GM23338 (cell line): ENCODE results near the gene VSIG4. TPM values are rescaled to one million over a fixed set of nuclear protein-coding genes. Genes with fewer than 3 reads are reported as not detected.

Source experiments
- CREB1 ChIP-seq: fragments of 250-450 bp; sonication (Bioruptor Pico); IDR thresholded peaks from 2 replicates; pipeline ENCODE4 v1.5.0; 2020; ENCODE audit warnings: low read depth, mild to moderate bottlenecking, moderate library complexity
- EZH2 ChIP-seq: fragments of 200-600 bp; sonication (generic); IDR thresholded peaks from one replicate; pipeline ENCODE4 v1.8.0; 2017; ENCODE audit warnings: antibody characterized with exemption, mild to moderate bottlenecking, low read depth; ENCODE audit not compliant: unreplicated experiment
- EZH2phosphoT487 ChIP-seq: fragments of 200-600 bp; sonication (generic); IDR thresholded peaks from one replicate; pipeline ENCODE4 v1.8.1; 2018; ENCODE audit warnings: antibody characterized with exemption; ENCODE audit not compliant: unreplicated experiment
- JUNB ChIP-seq: IDR thresholded peaks from one replicate; pipeline ENCODE4 v1.6.1; 2016; ENCODE audit warnings: antibody characterized with exemption; ENCODE audit not compliant: unreplicated experiment
- NANOG ChIP-seq: IDR thresholded peaks from 2 replicates; pipeline ENCODE4 v1.6.1; 2016; ENCODE audit warnings: antibody characterized with exemption, borderline replicate concordance
- POLR2AphosphoS5 ChIP-seq: IDR thresholded peaks from 2 replicates; pipeline ENCODE4 v1.6.1; 2016; ENCODE audit warnings: antibody characterized with exemption, low read depth
- STAT1 ChIP-seq: IDR thresholded peaks from one replicate; pipeline ENCODE4 v1.6.1; 2016; ENCODE audit warnings: antibody characterized with exemption; ENCODE audit not compliant: unreplicated experiment
- ZNF114 ChIP-seq: fragments of 250-450 bp; sonication (Bioruptor Pico); IDR thresholded peaks from 2 replicates; pipeline ENCODE4 v1.5.0; 2020; ENCODE audit warnings: mild to moderate bottlenecking, moderate library complexity
- ZNF331 ChIP-seq: fragments of 250-450 bp; sonication (Bioruptor Pico); IDR thresholded peaks from 2 replicates; pipeline ENCODE4 v1.5.0; 2020; ENCODE audit warnings: low read depth, mild to moderate bottlenecking, moderate library complexity
- polyA plus RNA-seq: library from polyadenylated mRNA; unstranded; fragments of >200 nt; fragmentation: Nextera tagmentation; extraction: Ambion mirVana; gene quantifications from 2 replicates; pipeline ENCODE4 v1.2.1, GENCODE V29; 2016
- total RNA-seq: library from RNA; depleted of rRNA; stranded (reverse); fragments of >200 nt; shearing (Covaris generic); gene quantifications from 2 replicates; pipeline ENCODE4 v1.2.3, GENCODE V29; 2014
- TF ChIP-seq, protein P1 (sequence below): fragments of 250-450 bp; sonication (Bioruptor Pico); IDR thresholded peaks from 2 replicates; pipeline ENCODE4 v1.5.0; 2020; ENCODE audit warnings: mild to moderate bottlenecking, moderate library complexity
- TF ChIP-seq, protein P2 (sequence below): IDR thresholded peaks from 2 replicates; pipeline ENCODE4 v1.6.1; 2016; ENCODE audit warnings: antibody characterized with exemption

VSIG4 gene
- total and polyA plus RNA-seq, 2 experiments from 2014 or later: not detected

DNA sequence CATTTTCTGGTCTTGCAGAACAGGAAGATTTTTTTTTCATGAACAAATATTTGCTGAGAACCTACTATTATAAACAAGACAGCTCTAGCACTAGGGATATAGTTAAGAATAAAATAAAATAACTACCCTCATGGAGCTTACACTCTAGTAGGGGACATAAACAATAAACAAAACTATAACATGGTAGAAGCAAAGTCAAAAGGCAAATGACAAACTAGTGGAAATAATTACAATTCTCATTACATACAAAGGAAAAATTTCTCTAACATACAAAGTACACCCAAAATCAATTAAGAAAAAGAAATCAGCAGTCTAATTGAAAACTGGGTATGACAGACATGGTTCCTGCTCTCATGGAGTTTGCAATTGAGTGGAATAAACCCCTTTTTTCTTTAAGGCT is 32.0 kb downstream of the VSIG4 start (continued):
- TF ChIP-seq, protein P1, sequence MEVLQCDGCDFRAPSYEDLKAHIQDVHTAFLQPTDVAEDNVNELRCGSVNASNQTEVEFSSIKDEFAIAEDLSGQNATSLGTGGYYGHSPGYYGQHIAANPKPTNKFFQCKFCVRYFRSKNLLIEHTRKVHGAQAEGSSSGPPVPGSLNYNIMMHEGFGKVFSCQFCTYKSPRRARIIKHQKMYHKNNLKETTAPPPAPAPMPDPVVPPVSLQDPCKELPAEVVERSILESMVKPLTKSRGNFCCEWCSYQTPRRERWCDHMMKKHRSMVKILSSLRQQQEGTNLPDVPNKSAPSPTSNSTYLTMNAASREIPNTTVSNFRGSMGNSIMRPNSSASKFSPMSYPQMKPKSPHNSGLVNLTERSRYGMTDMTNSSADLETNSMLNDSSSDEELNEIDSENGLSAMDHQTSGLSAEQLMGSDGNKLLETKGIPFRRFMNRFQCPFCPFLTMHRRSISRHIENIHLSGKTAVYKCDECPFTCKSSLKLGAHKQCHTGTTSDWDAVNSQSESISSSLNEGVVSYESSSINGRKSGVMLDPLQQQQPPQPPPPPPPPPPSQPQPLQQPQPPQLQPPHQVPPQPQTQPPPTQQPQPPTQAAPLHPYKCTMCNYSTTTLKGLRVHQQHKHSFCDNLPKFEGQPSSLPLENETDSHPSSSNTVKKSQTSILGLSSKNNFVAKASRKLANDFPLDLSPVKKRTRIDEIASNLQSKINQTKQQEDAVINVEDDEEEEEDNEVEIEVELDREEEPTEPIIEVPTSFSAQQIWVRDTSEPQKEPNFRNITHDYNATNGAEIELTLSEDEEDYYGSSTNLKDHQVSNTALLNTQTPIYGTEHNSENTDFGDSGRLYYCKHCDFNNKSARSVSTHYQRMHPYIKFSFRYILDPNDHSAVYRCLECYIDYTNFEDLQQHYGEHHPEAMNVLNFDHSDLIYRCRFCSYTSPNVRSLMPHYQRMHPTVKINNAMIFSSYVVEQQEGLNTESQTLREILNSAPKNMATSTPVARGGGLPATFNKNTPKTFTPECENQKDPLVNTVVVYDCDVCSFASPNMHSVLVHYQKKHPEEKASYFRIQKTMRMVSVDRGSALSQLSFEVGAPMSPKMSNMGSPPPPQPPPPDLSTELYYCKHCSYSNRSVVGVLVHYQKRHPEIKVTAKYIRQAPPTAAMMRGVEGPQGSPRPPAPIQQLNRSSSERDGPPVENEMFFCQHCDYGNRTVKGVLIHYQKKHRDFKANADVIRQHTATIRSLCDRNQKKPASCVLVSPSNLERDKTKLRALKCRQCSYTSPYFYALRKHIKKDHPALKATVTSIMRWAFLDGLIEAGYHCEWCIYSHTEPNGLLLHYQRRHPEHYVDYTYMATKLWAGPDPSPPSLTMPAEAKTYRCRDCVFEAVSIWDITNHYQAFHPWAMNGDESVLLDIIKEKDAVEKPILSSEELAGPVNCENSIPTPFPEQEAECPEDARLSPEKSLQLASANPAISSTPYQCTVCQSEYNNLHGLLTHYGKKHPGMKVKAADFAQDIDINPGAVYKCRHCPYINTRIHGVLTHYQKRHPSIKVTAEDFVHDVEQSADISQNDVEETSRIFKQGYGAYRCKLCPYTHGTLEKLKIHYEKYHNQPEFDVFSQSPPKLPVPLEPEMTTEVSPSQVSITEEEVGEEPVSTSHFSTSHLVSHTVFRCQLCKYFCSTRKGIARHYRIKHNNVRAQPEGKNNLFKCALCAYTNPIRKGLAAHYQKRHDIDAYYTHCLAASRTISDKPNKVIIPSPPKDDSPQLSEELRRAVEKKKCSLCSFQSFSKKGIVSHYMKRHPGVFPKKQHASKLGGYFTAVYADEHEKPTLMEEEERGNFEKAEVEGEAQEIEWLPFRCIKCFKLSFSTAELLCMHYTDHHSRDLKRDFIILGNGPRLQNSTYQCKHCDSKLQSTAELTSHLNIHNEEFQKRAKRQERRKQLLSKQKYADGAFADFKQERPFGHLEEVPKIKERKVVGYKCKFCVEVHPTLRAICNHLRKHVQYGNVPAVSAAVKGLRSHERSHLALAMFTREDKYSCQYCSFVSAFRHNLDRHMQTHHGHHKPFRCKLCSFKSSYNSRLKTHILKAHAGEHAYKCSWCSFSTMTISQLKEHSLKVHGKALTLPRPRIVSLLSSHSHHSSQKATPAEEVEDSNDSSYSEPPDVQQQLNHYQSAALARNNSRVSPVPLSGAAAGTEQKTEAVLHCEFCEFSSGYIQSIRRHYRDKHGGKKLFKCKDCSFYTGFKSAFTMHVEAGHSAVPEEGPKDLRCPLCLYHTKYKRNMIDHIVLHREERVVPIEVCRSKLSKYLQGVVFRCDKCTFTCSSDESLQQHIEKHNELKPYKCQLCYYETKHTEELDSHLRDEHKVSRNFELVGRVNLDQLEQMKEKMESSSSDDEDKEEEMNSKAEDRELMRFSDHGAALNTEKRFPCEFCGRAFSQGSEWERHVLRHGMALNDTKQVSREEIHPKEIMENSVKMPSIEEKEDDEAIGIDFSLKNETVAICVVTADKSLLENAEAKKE: no peak
- TF ChIP-seq EZH2 (no peak), NANOG (no peak), CREB1 (no peak), POLR2AphosphoS5 (no peak), JUNB (no peak), ZNF114 (CRISPR knock-in tag) (no peak), STAT1 (no peak), EZH2phosphoT487 (no peak), ZNF331 (CRISPR knock-in tag) (no peak)
- TF ChIP-seq, protein P2, sequence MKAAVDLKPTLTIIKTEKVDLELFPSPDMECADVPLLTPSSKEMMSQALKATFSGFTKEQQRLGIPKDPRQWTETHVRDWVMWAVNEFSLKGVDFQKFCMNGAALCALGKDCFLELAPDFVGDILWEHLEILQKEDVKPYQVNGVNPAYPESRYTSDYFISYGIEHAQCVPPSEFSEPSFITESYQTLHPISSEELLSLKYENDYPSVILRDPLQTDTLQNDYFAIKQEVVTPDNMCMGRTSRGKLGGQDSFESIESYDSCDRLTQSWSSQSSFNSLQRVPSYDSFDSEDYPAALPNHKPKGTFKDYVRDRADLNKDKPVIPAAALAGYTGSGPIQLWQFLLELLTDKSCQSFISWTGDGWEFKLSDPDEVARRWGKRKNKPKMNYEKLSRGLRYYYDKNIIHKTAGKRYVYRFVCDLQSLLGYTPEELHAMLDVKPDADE: no peak
